Measurements from ENCODE around the gene CALCR. TPM values are rescaled to one million over a fixed set of nuclear protein-coding genes. Genes with fewer than 3 reads are reported as not detected.
A peak's percentile ranks its signal among the peaks of the same experiment; 100 is the strongest.

CALCR gene
- total RNA-seq = not detected in 2 replicates
- 0.23 TPM for total RNA-seq (2013)
- not detected in 2 replicates for polyA plus RNA-seq
- not detected in 2 replicates for polyA minus RNA-seq

DNA sequence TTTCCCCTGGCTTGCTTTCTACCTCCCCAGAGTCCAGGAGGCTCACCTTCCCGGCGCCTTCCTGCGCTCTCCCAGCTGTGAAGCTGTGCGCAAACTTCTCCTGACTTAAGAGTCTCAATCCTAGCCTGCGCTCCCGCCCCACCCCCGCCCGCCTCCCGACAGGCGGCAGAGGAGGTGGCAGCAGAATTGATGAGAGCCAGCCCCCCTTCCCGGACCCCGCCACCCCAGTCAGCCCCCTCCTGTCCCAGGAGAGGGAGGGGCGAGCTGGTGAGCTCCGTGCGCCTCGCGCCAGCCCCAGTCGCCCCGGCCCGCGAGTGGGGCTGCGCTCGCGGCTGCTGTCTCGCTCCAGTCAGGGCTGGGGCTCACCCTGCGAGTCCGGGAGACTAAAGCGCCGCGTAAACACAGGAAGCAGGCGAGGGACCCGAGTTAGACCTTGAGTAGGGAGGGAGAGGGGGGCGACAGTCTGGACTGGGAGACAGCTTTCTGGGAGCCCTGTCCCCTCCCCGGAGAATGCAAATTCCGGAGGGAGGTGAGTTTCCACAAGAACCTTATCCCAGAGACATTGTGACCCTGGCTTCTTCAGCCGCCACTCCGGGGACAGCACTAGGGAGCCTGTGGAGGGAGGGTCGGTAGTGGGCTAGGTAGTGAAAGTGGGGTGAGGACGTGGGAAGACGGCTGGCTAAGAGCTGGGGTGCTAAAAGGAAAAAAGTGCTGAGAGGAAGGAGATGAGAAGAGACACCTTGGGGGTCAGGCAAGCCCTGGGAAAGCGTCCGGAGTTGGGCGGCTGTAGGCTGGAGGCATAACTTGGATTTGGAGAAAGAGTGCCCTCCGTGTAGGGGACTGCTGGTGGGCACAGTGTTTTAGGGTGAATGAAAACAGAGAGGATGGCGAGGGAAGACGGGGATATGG lies at the start of gene CALCR:
CALCR (minus strand) TSS at position 79 of the 909 bp plus-strand sequence. CDS start 87,743 bp downstream, outside the sequence.
- intact Hi-C loops (cut with micrococcal nuclease) = no loop called here
- ChIA-PET CTCF (no interaction called here), POLR2A (no interaction called here)
- Histone ChIP-seq H4K20me1 (ENCODE audit: control insufficient read depth, insufficient read depth, low read length, poor library complexity, severe bottlenecking) (no peaks in the 10 kb centered on the region), H3K27ac (ENCODE audit: low read length in 2 of 2) (no peak within 1 kb of the TSS), H3K27me3 (replicated peaks in 1 of 4; ENCODE audit: control extremely low read depth in 1 of 4, control insufficient read depth in 3 of 4, insufficient read depth in 4 of 4, low read length in 3 of 4) (peaks cover 0 to 34% (median 19%) of the 10 kb centered on the region in 4 experiments), H3K9ac (ENCODE audit: low read length) (peak within 1 kb of the TSS; percentile 27), H3K4me3 (ENCODE audit: control extremely low read depth in 1 of 5, extremely low read depth in 1 of 5, insufficient read depth in 1 of 5, low read depth in 2 of 5, low read length in 4 of 5) (peak within 1 kb of the TSS in 2 of 5 experiments; percentile 2 to 29), H2AFZ (ENCODE audit: insufficient read depth, low read depth, low read length, poor library complexity, severe bottlenecking) (peak within 1 kb of the TSS; percentile 36), H3K4me2 (replicated peaks; ENCODE audit: low read depth, low read length, poor library complexity, severe bottlenecking) (peak within 1 kb of the TSS; percentile 64), H3K36me3 (replicated peaks in 1 of 2; ENCODE audit: control extremely low read depth in 1 of 2, control insufficient read depth in 1 of 2, extremely low read depth in 1 of 2, insufficient read depth in 2 of 2, low read length in 1 of 2) (no peaks in the 10 kb centered on the region), H3K9me3 (ENCODE audit: control extremely low read depth in 1 of 3, control insufficient read depth in 2 of 3, insufficient read depth in 1 of 3, low read length in 2 of 3) (no peaks in the 10 kb centered on the region), H3K4me1 (ENCODE audit: control insufficient read depth in 2 of 2, insufficient read depth in 2 of 2, low read length in 2 of 2) (peaks cover 12 to 15% of the 10 kb centered on the region in 2 donors), H3K79me2 (ENCODE audit: control insufficient read depth, insufficient read depth, low read length) (no peaks in the 10 kb centered on the region)
- no peak for DNase-seq
- H3K9me3 Mint-ChIP-seq (ENCODE audit: insufficient read depth) = no peaks in the 10 kb centered on the region
- no peak within 1 kb of the TSS for H3K27ac Mint-ChIP-seq
- peak within 1 kb of the TSS; percentile 20 for H3K4me3 Mint-ChIP-seq
- peaks cover 58% of the 10 kb centered on the region for H3K27me3 Mint-ChIP-seq
- TF ChIP-seq EZH2 (IDR thresholded peaks at IDR 0.05; ENCODE audit: borderline replicate concordance, insufficient read depth, low read depth, low read length, poor library complexity, severe bottlenecking) = no peak
- TF ChIP-seq, protein P1, sequence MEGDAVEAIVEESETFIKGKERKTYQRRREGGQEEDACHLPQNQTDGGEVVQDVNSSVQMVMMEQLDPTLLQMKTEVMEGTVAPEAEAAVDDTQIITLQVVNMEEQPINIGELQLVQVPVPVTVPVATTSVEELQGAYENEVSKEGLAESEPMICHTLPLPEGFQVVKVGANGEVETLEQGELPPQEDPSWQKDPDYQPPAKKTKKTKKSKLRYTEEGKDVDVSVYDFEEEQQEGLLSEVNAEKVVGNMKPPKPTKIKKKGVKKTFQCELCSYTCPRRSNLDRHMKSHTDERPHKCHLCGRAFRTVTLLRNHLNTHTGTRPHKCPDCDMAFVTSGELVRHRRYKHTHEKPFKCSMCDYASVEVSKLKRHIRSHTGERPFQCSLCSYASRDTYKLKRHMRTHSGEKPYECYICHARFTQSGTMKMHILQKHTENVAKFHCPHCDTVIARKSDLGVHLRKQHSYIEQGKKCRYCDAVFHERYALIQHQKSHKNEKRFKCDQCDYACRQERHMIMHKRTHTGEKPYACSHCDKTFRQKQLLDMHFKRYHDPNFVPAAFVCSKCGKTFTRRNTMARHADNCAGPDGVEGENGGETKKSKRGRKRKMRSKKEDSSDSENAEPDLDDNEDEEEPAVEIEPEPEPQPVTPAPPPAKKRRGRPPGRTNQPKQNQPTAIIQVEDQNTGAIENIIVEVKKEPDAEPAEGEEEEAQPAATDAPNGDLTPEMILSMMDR (IDR thresholded peaks at IDR 0.05) = no peak
- 3% methylated on average over 41 of the region's 46 CpGs for WGBS (ENCODE audit: insufficient coverage)
- H3K4me1 Mint-ChIP-seq = peaks cover 11% of the 10 kb centered on the region
- no peak for ATAC-seq (ENCODE audit: low read depth)

DNA sequence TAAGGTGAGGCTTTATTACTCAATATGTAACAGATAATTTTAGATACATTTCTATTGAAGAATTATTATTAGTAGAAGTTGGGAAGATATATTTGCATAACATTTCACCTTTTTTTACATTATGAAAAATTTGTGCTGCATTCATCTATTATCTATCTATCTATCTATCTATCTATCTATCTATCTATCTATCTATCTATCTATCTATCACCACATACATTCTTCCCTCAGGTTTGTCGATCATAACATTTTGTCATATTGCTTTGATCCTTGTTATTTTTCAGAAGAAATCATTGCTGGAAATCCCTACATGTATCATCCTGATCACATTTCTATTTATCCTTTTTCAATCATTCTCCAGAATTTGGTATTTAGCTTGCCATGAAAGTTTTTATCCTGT lies 49.3 kb upstream of the CALCR start:
- no peak overlapping the region for H3K4me2 ChIP-seq (replicated peaks; ENCODE audit: low read depth, low read length, poor library complexity, severe bottlenecking)
- H3K27ac Mint-ChIP-seq = no peak overlapping the region
- H3K27ac ChIP-seq (ENCODE audit: low read length in 2 of 2) = no peak overlapping the region
- H3K4me1 Mint-ChIP-seq = no peaks in the 10 kb centered on the region
- intact Hi-C loops (cut with micrococcal nuclease) = no loop called here
- H2AFZ ChIP-seq (ENCODE audit: insufficient read depth, low read depth, low read length, poor library complexity, severe bottlenecking) = no peak overlapping the region
- no CpG with 5 or more reads among the region's 1 CpG for WGBS (ENCODE audit: insufficient coverage)
- H3K9ac ChIP-seq (ENCODE audit: low read length) = no peak overlapping the region
- CTCF ChIA-PET = no interaction called here
- no peak overlapping the region for H3K4me3 ChIP-seq (ENCODE audit: control extremely low read depth in 1 of 5, extremely low read depth in 1 of 5, insufficient read depth in 1 of 5, low read depth in 2 of 5, low read length in 4 of 5)
- no peaks in the 10 kb centered on the region for H3K79me2 ChIP-seq (ENCODE audit: control insufficient read depth, insufficient read depth, low read length)
- no peak for TF ChIP-seq EZH2 (IDR thresholded peaks at IDR 0.05; ENCODE audit: borderline replicate concordance, insufficient read depth, low read depth, low read length, poor library complexity, severe bottlenecking)
- TF ChIP-seq, protein P1 (IDR thresholded peaks at IDR 0.05) = no peak
- H3K4me3 Mint-ChIP-seq = no peak overlapping the region
- no peaks in the 10 kb centered on the region for H3K4me1 ChIP-seq (ENCODE audit: control insufficient read depth in 2 of 2, insufficient read depth in 2 of 2, low read length in 2 of 2)
- POLR2A ChIA-PET = no interaction called here
- H3K36me3 ChIP-seq (replicated peaks in 1 of 2; ENCODE audit: control extremely low read depth in 1 of 2, control insufficient read depth in 1 of 2, extremely low read depth in 1 of 2, insufficient read depth in 2 of 2, low read length in 1 of 2) = no peaks in the 10 kb centered on the region
- ATAC-seq (ENCODE audit: low read depth) (no peak), DNase-seq (no peak)
- no peaks in the 10 kb centered on the region for H3K9me3 Mint-ChIP-seq (ENCODE audit: insufficient read depth)
- no peaks in the 10 kb centered on the region for H3K27me3 ChIP-seq (replicated peaks in 1 of 4; ENCODE audit: control extremely low read depth in 1 of 4, control insufficient read depth in 3 of 4, insufficient read depth in 4 of 4, low read length in 3 of 4)
- no peaks in the 10 kb centered on the region for H4K20me1 ChIP-seq (ENCODE audit: control insufficient read depth, insufficient read depth, low read length, poor library complexity, severe bottlenecking)
- peaks cover 8% of the 10 kb centered on the region for H3K27me3 Mint-ChIP-seq
- H3K9me3 ChIP-seq (ENCODE audit: control extremely low read depth in 1 of 3, control insufficient read depth in 2 of 3, insufficient read depth in 1 of 3, low read length in 2 of 3) = no peaks in the 10 kb centered on the region
